Mesendoderm (in vitro differentiated cells): Measurements from ENCODE around the gene CORO2B.

Experiments used
- DNase-seq: peaks from one replicate; pipeline ENCODE4 v3.0.0; 2013
- H2AK5ac ChIP-seq: 2 replicates; pipeline ENCODE4 v1.6.1; 2013; ENCODE audit warnings: low read length, inconsistent platforms
- H2BK120ac ChIP-seq: 2 replicates; pipeline ENCODE4 v1.6.1; 2013; ENCODE audit warnings: low read depth, mild to moderate bottlenecking, low read length, moderate library complexity, mixed read lengths
- H2BK15ac ChIP-seq: replicated peaks from 2 replicates; pipeline ENCODE4 v1.6.1; 2013; ENCODE audit warnings: low read depth, mild to moderate bottlenecking, moderate library complexity
- H2BK5ac ChIP-seq: 2 replicates; pipeline ENCODE4 v1.6.1; 2013; ENCODE audit warnings: low read length, inconsistent platforms
- H3K18ac ChIP-seq: 2 replicates; pipeline ENCODE4 v1.6.1; 2013; ENCODE audit warnings: mild to moderate bottlenecking, low read length, mixed read lengths
- H3K23ac ChIP-seq: one replicate; pipeline ENCODE4 v1.6.1; 2013; ENCODE audit warnings: low read length
- H3K27ac ChIP-seq: 2 replicates; pipeline ENCODE4 v1.5.1; 2013; ENCODE audit warnings: low read depth, mild to moderate bottlenecking, inconsistent platforms, low read length, moderate library complexity
- H3K27me3 ChIP-seq: 2 replicates; pipeline ENCODE4 v1.6.1; 2013; ENCODE audit warnings: low read length, control low read depth, mild to moderate bottlenecking, inconsistent platforms; ENCODE audit not compliant: insufficient read depth, poor library complexity
- H3K36me3 ChIP-seq: 2 replicates; pipeline ENCODE4 v1.6.1; 2013; ENCODE audit warnings: low read length, inconsistent platforms; ENCODE audit not compliant: control insufficient read depth, insufficient read depth
- H3K4ac ChIP-seq: one replicate; pipeline ENCODE4 v1.6.1; 2013; ENCODE audit warnings: low read depth, mild to moderate bottlenecking, low read length, moderate library complexity
- H3K4me1 ChIP-seq: 2 replicates; pipeline ENCODE4 v1.6.1; 2013; ENCODE audit warnings: low read depth, low read length, inconsistent platforms; ENCODE audit not compliant: control insufficient read depth
- H3K4me2 ChIP-seq: 2 replicates; pipeline ENCODE4 v1.6.1; 2013; ENCODE audit warnings: low read length
- H3K4me3 ChIP-seq: 2 replicates; pipeline ENCODE4 v1.5.1; 2013; ENCODE audit warnings: mild to moderate bottlenecking, low read length
- H3K56ac ChIP-seq: one replicate; pipeline ENCODE4 v1.6.1; 2013; ENCODE audit warnings: low read length
- H3K79me1 ChIP-seq: 2 replicates; pipeline ENCODE4 v1.6.1; 2013; ENCODE audit warnings: low read length, inconsistent platforms
- H3K79me2 ChIP-seq: 2 replicates; pipeline ENCODE4 v1.6.1; 2013; ENCODE audit warnings: mild to moderate bottlenecking, low read length; ENCODE audit not compliant: control insufficient read depth, insufficient read depth
- H3K9ac ChIP-seq: 2 replicates; pipeline ENCODE4 v1.6.1; 2013; ENCODE audit warnings: low read length, inconsistent platforms
- H4K5ac ChIP-seq: one replicate; pipeline ENCODE4 v1.6.1; 2013; ENCODE audit warnings: low read length
- H4K8ac ChIP-seq: one replicate; pipeline ENCODE4 v1.6.1; 2013; ENCODE audit warnings: low read depth, mild to moderate bottlenecking, control low read depth, low read length, moderate library complexity
- WGBS: extraction: QIAGEN DNeasy Blood & Tissue Kit; methylation state at CpG from one replicate; pipeline ENCODE4 v1.1.7; 2013; ENCODE audit warnings: low lambda C conversion rate, missing lambda C conversion rate; ENCODE audit not compliant: insufficient coverage; ENCODE audit errors: extremely low coverage; 5-methylcytosine and 5-hydroxymethylcytosine counted together

The CORO2B gene

GRCh38 chr15:68574629-68575028 is 4.2 kb upstream of the CORO2B start:
- Histone ChIP-seq H3K27ac (no peak overlapping the region), H2BK120ac (no peak overlapping the region), H3K18ac (no peak overlapping the region), H3K4me1 (no peaks in the 10 kb centered on the region), H3K27me3 (no peaks in the 10 kb centered on the region), H3K79me1 (no peaks in the 10 kb centered on the region), H2BK15ac (no peak overlapping the region), H3K36me3 (no peaks in the 10 kb centered on the region), H2BK5ac (no peak overlapping the region), H3K79me2 (no peaks in the 10 kb centered on the region), H3K4me3 (no peak overlapping the region), H3K4me2 (no peak overlapping the region), H4K8ac (no peak overlapping the region), H3K56ac (no peak overlapping the region), H3K4ac (no peak overlapping the region), H3K9ac (no peak overlapping the region), H3K23ac (no peak overlapping the region), H4K5ac (no peak overlapping the region), H2AK5ac (no peak overlapping the region)
- no CpG with 5 or more reads among the region's 6 CpGs for WGBS
- DNase-seq = no peak

GRCh38 chr15:68576235-68576892 is 2.4 kb upstream of the CORO2B start:
- Histone ChIP-seq H3K4me1 (no peaks in the 10 kb centered on the region), H2BK15ac (no peak overlapping the region)
- no peak for DNase-seq

DNA sequence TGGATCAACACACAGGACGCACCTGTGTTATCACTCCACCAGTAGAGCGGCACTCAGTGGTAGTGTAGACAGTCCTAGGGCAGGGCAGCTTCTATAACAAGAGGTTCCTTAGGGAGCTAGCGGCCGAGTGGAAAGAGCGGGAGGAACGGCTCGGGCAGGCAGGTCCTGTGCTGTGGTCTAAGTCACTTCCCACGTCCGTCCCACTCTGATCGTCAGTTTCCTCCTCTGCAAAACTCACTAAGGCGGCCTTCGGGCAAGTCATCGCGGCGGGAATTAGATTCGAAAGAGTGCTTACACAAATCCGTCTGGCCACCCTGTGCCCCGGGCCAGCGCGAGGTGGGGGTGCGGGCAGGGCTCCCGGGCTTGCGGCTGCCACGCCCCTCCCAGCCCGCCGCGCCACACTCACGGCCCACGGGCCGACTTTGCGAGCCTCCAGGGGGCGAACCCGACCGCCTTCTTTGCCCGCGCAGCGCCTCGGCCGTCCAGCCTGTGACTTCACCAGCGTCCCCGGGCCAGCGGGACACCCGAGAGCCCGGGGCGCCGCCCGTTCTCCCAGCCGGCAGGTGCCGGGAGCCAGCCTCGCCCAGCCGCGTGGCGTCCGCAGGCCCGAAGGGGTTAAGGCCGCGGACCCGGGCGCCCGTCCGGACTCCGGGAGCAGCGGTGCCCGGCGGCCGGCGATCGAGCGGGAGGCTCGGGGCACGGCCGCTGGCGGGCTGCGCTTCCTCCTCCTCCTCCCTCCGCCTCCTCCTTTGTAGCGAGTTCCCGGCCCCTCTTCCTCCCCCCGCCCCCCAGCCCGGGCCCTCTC is 416 bp upstream of the CORO2B start:
- WGBS = no CpG with 5 or more reads among the region's 79 CpGs
- Histone ChIP-seq H4K5ac (no peak overlapping the region), H3K9ac (peak overlapping the region; percentile 63), H3K36me3 (no peaks in the 10 kb centered on the region), H2BK120ac (no peak overlapping the region), H3K4me2 (peak overlapping the region; percentile 17), H3K4ac (peak overlapping the region; percentile 81), H4K8ac (no peak overlapping the region), H2AK5ac (no peak overlapping the region), H2BK15ac (no peak overlapping the region), H3K4me1 (peaks cover 1% of the 10 kb centered on the region), H3K79me2 (no peaks in the 10 kb centered on the region), H3K79me1 (no peaks in the 10 kb centered on the region), H3K23ac (no peak overlapping the region), H3K56ac (peak overlapping the region; percentile 20), H2BK5ac (no peak overlapping the region), H3K18ac (peak overlapping the region; percentile 78), H3K4me3 (peak overlapping the region; percentile 38), H3K27ac (peak overlapping the region; percentile 64), H3K27me3 (no peaks in the 10 kb centered on the region)
- peak; percentile 56 for DNase-seq

More at GRCh38 chr15:68576235-68576892, 2.4 kb upstream of the CORO2B start:
- Histone ChIP-seq H3K4me2 (no peak overlapping the region), H3K23ac (no peak overlapping the region), H3K27me3 (no peaks in the 10 kb centered on the region), H3K27ac (no peak overlapping the region), H3K79me2 (no peaks in the 10 kb centered on the region), H2BK5ac (no peak overlapping the region), H2AK5ac (no peak overlapping the region), H3K79me1 (no peaks in the 10 kb centered on the region), H3K36me3 (no peaks in the 10 kb centered on the region), H3K4ac (no peak overlapping the region), H4K8ac (no peak overlapping the region), H4K5ac (no peak overlapping the region), H3K4me3 (no peak overlapping the region), H3K56ac (no peak overlapping the region), H2BK120ac (no peak overlapping the region), H3K18ac (no peak overlapping the region), H3K9ac (no peak overlapping the region)
- WGBS = no CpG with 5 or more reads among the region's 5 CpGs

DNA sequence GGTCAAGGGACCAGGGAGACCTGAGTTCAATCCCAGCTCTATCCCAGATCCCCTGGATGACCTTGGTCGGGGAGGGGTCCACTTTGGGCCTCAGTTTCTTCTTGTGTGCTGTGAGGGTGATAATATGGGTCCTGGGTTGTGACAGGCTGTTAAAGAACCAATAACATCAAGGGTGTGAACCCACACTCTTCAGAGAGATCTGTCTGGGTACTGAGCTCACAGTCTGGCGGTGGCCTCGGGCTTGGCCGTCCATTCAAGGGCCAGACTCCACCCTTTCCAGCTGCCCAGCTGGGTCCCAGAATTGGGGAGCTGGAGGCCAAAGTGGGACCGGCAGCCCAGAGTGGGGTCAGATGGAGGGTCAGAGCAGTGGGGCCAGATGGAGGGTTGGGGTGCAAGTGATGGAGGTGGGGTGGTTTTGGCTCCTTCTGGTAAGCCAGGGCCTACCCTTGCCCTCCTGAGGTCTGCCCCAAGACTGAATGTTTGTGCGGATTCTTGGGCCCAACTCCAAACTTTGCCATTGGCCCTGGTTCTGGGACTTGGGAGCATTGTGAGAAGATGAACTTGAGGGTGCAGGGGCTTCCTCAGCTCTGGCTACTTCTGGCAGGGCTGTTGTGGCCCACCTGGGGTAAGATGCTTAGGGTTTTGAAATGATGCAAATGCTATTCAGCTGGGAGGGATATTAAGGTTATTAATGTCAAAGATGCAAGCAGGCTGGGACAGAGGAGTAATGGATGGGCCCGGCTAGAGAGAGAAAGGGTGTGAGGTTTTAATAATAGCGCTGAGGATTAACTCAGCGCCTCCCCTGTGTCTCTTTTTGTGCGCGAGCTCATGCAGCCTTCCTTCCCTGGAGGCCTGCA is 1.5 kb downstream of the CORO2B start:
- peak overlapping the region; percentile 72 for H3K56ac ChIP-seq
- H3K23ac ChIP-seq = no peak overlapping the region
- no peak overlapping the region for H4K5ac ChIP-seq
- H2BK120ac ChIP-seq = no peak overlapping the region
- no peak overlapping the region for H3K18ac ChIP-seq
- no peaks in the 10 kb centered on the region for H3K79me2 ChIP-seq
- peaks cover 1% of the 10 kb centered on the region for H3K4me1 ChIP-seq
- H2BK5ac ChIP-seq = no peak overlapping the region
- H3K4me3 ChIP-seq = no peak overlapping the region
- no peak overlapping the region for H2AK5ac ChIP-seq
- H3K27me3 ChIP-seq = no peaks in the 10 kb centered on the region
- no peak overlapping the region for H2BK15ac ChIP-seq
- DNase-seq = no peak
- WGBS = no CpG with 5 or more reads among the region's 11 CpGs
- no peaks in the 10 kb centered on the region for H3K36me3 ChIP-seq
- H3K79me1 ChIP-seq = no peaks in the 10 kb centered on the region
- no peak overlapping the region for H3K27ac ChIP-seq
- H3K4me2 ChIP-seq = peak overlapping the region; percentile 21
- no peak overlapping the region for H3K4ac ChIP-seq
- H4K8ac ChIP-seq = no peak overlapping the region
- no peak overlapping the region for H3K9ac ChIP-seq

DNA sequence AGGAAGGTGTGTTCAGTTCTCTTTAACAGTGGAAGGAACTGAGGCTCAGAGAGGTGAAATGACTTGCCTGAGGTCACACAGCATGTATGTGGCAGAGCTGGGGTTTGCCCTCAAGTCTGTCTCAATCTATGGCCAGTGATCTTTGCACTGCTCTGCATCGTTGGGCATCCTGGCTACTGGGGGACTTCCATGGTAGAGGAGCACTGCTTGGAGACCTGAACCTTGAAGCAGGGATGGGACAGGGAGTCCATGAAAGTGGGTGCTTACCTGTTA is 2.0 kb downstream of the CORO2B start:
- no peak overlapping the region for H4K8ac ChIP-seq
- no peak overlapping the region for H3K4me2 ChIP-seq
- H2BK15ac ChIP-seq = no peak overlapping the region
- H3K9ac ChIP-seq = no peak overlapping the region
- no peak overlapping the region for H3K27ac ChIP-seq
- no peaks in the 10 kb centered on the region for H3K27me3 ChIP-seq
- no peak overlapping the region for H2BK5ac ChIP-seq
- no peak for DNase-seq
- no peaks in the 10 kb centered on the region for H3K79me1 ChIP-seq
- H2AK5ac ChIP-seq = no peak overlapping the region
- H3K4ac ChIP-seq = no peak overlapping the region
- no peak overlapping the region for H3K56ac ChIP-seq
- no peak overlapping the region for H3K18ac ChIP-seq
- WGBS = no CpG with 5 or more reads among the region's 1 CpG
- H4K5ac ChIP-seq = no peak overlapping the region
- H3K4me3 ChIP-seq = no peak overlapping the region
- H2BK120ac ChIP-seq = no peak overlapping the region
- no peak overlapping the region for H3K23ac ChIP-seq
- H3K4me1 ChIP-seq = peaks cover 1% of the 10 kb centered on the region
- H3K36me3 ChIP-seq = no peaks in the 10 kb centered on the region
- H3K79me2 ChIP-seq = no peaks in the 10 kb centered on the region
